H1 (cell line): ENCODE results near the gene JPT2. TPM values are rescaled to one million over a fixed set of nuclear protein-coding genes. Genes with fewer than 3 reads are reported as not detected.

Experiments
- KDM1A ChIP-seq: fragments of 200-600, 300-600 bp; sonication (generic); IDR thresholded peaks from 2 replicates; pipeline ENCODE4 v1.7.1; 2016; ENCODE audit warnings: mild to moderate bottlenecking, low read length, borderline replicate concordance
- KDM4A ChIP-seq: IDR thresholded peaks from one replicate; pipeline ENCODE4 v1.7.1; 2012; ENCODE audit warnings: low read depth, mild to moderate bottlenecking, moderate library complexity, low read length, inconsistent platforms; ENCODE audit not compliant: severe bottlenecking
- polyA plus RNA-seq, 7 experiments: library from polyadenylated mRNA; depleted of rRNA in 3 of 7; stranded (reverse) in 5 of 7; unstranded in 2 of 7; fragments of >200 nt in 5 of 7; fragments of 200-250 nt in 2 of 7; gene quantifications; 1 replicate in 5 of 7; 2 replicates in 1 of 7; 4 replicates in 1 of 7; pipeline versions ENCODE4 v1.2.1 to v1.2.3, GENCODE V29; 2011 to 2013; ENCODE audit warnings: missing spikeins in 2 of 7, mixed read lengths in 2 of 7
- total RNA-seq: library from RNA; stranded (reverse); fragmentation: NEBNext Ultra II Directional; extraction: Animal tissue kit (Norgen Biotek cat#: 25700); gene quantifications from 2 replicates; pipeline ENCODE4 v1.2.1, GENCODE V29; 2021
- TF ChIP-seq, protein P1 (sequence below), 3 experiments: IDR thresholded peaks; 1 replicate in 2 of 3; 2 replicates in 1 of 3; pipeline versions ENCODE4 v1.5.1 to v1.6.1; 2011; ENCODE audit warnings: low read length in 3 of 3, mild to moderate bottlenecking in 3 of 3, inconsistent platforms in 2 of 3, low read depth in 1 of 3, moderate library complexity in 1 of 3; ENCODE audit not compliant: insufficient read depth in 1 of 3; ENCODE audit errors: control extremely low read depth in 1 of 3

Gene JPT2
- total and polyA plus RNA-seq, 2 of the 8 experiments (the other 6 are each of a cell fraction or from before 2014, with no cell fraction given): 67.6 to 197 TPM

DNA sequence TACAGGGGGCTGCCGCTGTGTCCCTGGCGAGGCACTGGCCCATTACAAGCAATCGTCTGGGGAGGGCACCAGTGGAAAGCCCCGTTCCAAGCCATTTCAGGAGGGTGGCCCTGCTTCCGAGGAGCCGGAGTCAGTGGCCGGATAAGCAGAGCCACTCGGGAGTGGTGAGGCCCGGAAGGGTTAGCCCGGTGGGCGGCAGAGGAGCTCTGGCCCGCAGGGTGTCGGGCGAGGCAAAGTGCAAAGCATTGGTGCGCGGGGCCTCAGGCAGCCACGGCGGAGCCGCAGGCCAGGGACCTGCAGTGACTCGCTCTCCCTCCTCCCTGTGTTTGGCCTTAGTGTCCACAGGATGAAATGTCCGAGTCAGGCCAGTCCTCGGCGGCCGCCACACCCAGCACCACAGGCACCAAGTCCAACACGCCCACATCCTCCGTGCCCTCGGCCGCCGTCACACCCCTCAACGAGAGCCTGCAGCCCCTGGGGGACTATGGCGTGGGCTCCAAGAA lies 68.7 kb downstream of the JPT2 start (continued):
- TF ChIP-seq, protein P1, sequence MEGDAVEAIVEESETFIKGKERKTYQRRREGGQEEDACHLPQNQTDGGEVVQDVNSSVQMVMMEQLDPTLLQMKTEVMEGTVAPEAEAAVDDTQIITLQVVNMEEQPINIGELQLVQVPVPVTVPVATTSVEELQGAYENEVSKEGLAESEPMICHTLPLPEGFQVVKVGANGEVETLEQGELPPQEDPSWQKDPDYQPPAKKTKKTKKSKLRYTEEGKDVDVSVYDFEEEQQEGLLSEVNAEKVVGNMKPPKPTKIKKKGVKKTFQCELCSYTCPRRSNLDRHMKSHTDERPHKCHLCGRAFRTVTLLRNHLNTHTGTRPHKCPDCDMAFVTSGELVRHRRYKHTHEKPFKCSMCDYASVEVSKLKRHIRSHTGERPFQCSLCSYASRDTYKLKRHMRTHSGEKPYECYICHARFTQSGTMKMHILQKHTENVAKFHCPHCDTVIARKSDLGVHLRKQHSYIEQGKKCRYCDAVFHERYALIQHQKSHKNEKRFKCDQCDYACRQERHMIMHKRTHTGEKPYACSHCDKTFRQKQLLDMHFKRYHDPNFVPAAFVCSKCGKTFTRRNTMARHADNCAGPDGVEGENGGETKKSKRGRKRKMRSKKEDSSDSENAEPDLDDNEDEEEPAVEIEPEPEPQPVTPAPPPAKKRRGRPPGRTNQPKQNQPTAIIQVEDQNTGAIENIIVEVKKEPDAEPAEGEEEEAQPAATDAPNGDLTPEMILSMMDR (IDR thresholded peaks at IDR 0.05; ENCODE audit: control extremely low read depth in 1 of 3, insufficient read depth in 1 of 3, low read depth in 1 of 3, low read length in 3 of 3): no peak
- no peak for TF ChIP-seq KDM4A
- no peak for TF ChIP-seq KDM1A
